Measurements from ENCODE around the gene ORM1. TPM values are rescaled to one million over a fixed set of nuclear protein-coding genes. Genes with fewer than 3 reads are reported as not detected.

Gene ORM1
- total RNA-seq, 3 donors from 2014 or later = 2.8 TPM; not detected in 2

GRCh38 chr9:114355821-114356220, 32.9 kb downstream of the ORM1 start:
- no peak for ATAC-seq
- Histone ChIP-seq H3K9me3 (no peaks in the 10 kb centered on the region), H3K4me1 (ENCODE audit: low read depth) (no peaks in the 10 kb centered on the region), H3K4me3 (no peak overlapping the region), H3K36me3 (ENCODE audit: low read depth) (peaks cover 24% of the 10 kb centered on the region)
- no peak for DNase-seq
- no peak for TF ChIP-seq CTCF (IDR thresholded peaks at IDR 0.05)
- intact Hi-C loops (cut with DNase I, micrococcal nuclease) = no loop called here

- no peak for TF ChIP-seq CTCF (IDR thresholded peaks at IDR 0.05)
- H3K4me3 ChIP-seq = no peak overlapping the region
- intact Hi-C loops (cut with DNase I, micrococcal nuclease) = no loop called here
- H3K9me3 ChIP-seq = no peaks in the 10 kb centered on the region
- peaks cover 34% of the 10 kb centered on the region for H3K36me3 ChIP-seq (ENCODE audit: low read depth)
- ATAC-seq = no peak
- no peaks in the 10 kb centered on the region for H3K4me1 ChIP-seq (ENCODE audit: low read depth)
- DNase-seq = no peak
Observed at GRCh38 chr9:114356792-114357191, 33.9 kb downstream of the ORM1 start.

GRCh38 chr9:114357360-114357759, 34.5 kb downstream of the ORM1 start:
- DNase-seq = no peak
- no peak for TF ChIP-seq CTCF (IDR thresholded peaks at IDR 0.05)
- Histone ChIP-seq H3K9me3 (no peaks in the 10 kb centered on the region), H3K4me1 (ENCODE audit: low read depth) (no peaks in the 10 kb centered on the region), H3K4me3 (no peak overlapping the region), H3K36me3 (ENCODE audit: low read depth) (peaks cover 35% of the 10 kb centered on the region)
- ATAC-seq = no peak
- intact Hi-C loops (cut with DNase I, micrococcal nuclease) = no loop called here

- Histone ChIP-seq H3K4me3 (no peak overlapping the region), H3K9me3 (no peaks in the 10 kb centered on the region), H3K36me3 (ENCODE audit: low read depth) (peaks cover 35% of the 10 kb centered on the region), H3K4me1 (ENCODE audit: low read depth) (no peaks in the 10 kb centered on the region)
- ATAC-seq (peak; percentile 7), DNase-seq (no peak)
- intact Hi-C loops (cut with DNase I, micrococcal nuclease) = no loop called here
- no peak for TF ChIP-seq CTCF (IDR thresholded peaks at IDR 0.05)
Observed at GRCh38 chr9:114357911-114358328, 35.0 kb downstream of the ORM1 start.

- DNase-seq (no peak), ATAC-seq (no peak)
- Histone ChIP-seq H3K4me3 (no peak overlapping the region), H3K4me1 (ENCODE audit: low read depth) (no peaks in the 10 kb centered on the region), H3K36me3 (ENCODE audit: low read depth) (peaks cover 35% of the 10 kb centered on the region), H3K9me3 (no peaks in the 10 kb centered on the region)
- no peak for TF ChIP-seq CTCF (IDR thresholded peaks at IDR 0.05)
- intact Hi-C loops (cut with DNase I, micrococcal nuclease) = no loop called here
Observed at GRCh38 chr9:114359801-114360200, 36.9 kb downstream of the ORM1 start.

- H3K4me3 ChIP-seq = no peak overlapping the region
- DNase-seq (no peak), ATAC-seq (no peak)
- no peak for TF ChIP-seq CTCF (IDR thresholded peaks at IDR 0.05)
- peaks cover 9% of the 10 kb centered on the region for H3K4me1 ChIP-seq (ENCODE audit: low read depth)
- H3K9me3 ChIP-seq = no peaks in the 10 kb centered on the region
- peaks cover 35% of the 10 kb centered on the region for H3K36me3 ChIP-seq (ENCODE audit: low read depth)
- intact Hi-C loops (cut with DNase I, micrococcal nuclease) = no loop called here
Observed at GRCh38 chr9:114361542-114361941, 38.6 kb downstream of the ORM1 start.

Measured in mucosa of descending colon (tissue), 3 donors.